ENCODE results near the gene GABRP.
A peak's percentile ranks its signal among the peaks of the same experiment; 100 is the strongest.
"Not testable (repeated sequence)": the region's sequence is repeated elsewhere in the genome, so short reads cannot be mapped to it uniquely, and the experiment has no call there.

Gene GABRP

DNA sequence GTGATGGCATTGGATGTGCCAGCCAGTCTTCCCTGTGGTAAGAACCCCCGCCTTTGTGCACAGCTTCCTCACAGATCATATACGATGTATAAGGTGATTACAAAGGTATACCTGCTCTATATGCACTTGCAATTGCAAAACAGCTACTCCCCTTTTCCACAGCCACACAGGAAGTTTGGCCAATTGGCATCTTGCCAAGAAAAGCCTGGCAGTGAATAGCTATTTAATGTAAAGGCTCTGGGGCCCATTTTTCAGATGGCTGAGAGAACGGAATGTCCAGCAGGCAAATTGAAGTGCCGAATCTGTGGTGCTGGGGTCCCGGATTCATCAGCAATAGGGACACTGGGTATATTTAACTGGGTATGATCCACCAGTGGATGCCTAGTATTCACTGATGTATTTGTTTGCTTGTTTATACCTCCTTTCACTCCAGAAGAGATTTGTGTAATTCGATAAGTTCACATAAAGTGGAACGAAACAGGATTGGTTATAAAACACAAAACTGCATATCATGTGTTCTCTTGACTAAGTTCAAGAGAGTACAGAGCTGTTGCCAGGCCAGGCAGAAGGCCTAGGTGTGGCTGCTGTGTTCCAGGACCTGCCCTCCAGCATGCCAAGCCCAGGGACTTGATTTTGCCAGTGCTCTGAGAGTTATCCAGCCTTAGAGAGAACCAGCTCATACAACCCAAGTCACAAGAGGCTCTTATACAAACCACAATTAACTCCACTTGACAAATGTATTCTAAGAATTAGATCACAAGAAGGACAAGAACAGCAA is 27.7 kb upstream of the GABRP start:
- DNase-seq (ENCODE audit: low spot score), result no peak

DNA sequence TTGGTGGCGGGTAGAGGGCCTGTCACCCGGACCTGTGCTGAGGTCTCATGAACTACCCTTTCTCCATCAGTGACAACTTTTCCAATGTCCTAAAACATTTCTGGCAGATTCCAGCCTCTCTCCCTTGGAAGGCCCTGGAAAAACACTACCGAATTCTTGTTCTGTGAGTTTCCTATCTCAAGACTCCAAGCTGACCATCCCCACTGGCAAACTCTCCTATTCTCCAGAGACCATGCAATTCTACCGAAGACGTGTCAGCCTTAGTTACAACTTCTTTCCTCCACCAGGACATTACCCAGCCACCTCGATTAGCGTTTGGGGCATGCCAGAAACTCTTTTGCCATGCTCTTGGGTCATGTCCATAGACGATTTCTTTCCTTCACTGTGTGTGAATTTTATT is 26.8 kb upstream of the GABRP start:
- DNase-seq (ENCODE audit: low spot score), result no peak

DNA sequence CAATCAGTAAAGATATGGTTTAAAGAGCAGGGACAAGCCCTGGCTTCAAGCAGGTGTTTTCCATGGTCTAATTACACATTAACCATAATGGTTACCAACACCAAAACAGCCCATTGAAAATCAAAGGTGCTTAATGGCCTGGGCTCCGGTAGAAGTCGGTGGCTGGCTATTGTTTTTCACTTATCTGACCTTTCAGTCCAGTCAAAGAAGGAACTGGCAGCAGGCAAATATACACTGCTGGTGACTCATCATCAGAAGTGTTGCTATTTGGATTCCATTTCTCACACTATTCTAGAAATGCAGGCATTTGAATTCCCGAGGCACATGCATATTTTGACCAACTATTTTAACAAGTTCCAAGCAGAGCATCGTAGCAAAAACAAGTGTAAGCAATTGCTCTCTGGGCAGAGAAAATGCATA is 26.3 kb upstream of the GABRP start:
- no peak for DNase-seq (ENCODE audit: low spot score)

DNA sequence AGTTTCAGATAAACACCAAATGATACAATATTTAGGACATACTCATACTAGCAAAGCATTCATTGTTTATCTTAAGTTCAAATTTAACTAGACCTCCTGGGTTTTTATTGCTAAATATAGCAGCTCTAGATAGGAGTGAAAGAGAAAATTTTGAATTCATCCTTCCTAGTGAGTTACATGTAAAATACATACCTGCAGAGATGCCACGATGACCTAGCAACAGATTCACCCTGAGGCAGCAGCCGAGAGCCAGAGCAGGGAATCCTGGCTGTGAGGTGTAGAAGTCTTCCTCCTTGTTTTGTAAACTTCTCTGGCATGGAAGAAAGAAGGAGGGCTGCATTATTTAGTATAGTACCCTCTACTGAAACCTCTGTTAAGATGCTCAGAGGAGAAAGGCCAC is 25.9 kb upstream of the GABRP start:
- DNase-seq (ENCODE audit: low spot score), result no peak

DNA sequence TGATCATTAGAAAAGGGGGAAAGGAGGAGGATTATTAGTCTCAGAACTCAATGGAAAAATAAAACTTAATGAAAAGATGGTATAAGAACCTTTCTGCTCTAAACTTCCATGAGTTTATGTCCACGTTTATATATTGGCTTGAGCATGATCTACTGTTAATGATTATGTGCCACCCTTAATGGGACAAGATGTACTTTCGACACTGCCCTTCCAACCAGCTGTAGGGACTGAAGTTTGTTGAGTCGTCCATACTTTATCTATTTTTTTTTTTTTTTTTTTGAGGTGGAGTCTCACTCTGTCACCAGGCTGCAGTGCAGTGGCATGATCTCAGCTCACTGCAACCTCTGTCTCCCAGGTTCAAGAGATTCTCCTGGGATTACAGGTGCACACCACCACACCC is 25.0 kb upstream of the GABRP start:
- DNase-seq (ENCODE audit: low spot score), result no peak

DNA sequence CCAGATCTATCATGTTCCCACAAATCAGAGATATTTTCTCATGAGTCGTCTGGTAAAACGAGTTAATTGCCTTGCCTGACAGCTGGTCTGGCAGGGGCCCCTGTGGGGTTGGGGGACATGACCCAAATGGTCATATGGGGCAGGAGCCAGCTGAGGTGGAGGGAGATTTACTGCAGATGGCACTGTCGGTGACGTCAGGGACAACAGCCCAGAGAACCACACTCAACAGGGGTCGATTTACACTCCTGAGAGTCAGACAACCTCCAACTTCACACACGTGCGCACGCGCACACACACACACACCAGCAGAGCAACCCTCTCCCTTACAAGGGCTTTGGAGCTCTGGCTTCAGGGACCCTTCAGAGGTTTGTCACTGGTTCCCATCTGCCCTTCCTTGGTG is 23.4 kb upstream of the GABRP start:
- no peak for DNase-seq (ENCODE audit: low spot score)

DNA sequence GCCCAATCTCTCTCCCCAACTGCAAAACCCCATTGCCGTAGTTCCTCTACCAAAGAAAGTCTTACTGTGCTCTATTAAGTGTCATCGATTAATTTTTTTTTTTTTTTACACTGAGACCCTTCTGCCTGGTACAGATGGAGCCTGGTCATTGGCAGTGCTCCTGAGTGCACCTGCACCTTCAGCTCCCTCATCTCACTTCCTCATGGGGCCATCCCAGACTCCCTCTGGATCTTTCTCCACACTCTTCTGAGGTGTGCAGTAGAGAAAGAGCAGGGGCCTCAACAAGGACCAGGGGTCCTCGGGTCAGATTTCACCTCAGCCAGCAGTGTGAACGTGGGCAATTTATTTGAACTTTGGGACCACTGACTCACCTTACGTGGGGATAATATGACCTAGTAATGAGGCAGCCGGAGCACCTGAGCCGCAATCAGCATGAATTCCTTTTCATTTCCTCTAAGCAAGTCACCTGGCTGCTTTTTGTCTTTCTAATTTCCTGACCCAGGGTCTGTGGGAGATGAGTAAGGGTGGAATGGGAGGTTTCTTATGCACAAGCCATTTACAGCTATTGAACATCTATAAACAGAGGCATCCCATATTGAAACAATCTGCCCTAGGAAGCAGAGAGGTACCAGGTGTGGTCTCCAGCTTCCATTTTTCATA is 22.3 kb upstream of the GABRP start:
- DNase-seq (ENCODE audit: low spot score), result no peak

DNA sequence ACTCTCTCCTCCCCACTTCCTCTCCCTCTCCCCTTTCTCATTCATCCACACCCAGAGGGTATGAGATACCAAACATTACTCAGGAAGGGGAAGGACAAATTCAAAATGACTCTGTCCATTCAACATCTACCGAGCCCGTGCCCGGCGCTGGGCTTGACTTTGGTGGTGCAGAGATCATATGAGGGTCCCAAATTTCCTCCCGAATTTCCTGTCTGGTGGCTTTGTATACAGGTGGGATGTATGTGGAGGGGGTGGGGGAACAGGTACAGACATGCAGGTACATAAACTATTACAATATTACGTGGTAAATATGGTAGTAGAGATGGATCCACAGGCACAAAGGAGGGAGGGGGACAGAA is 21.8 kb upstream of the GABRP start:
- DNase-seq (ENCODE audit: low spot score), result no peak

DNA sequence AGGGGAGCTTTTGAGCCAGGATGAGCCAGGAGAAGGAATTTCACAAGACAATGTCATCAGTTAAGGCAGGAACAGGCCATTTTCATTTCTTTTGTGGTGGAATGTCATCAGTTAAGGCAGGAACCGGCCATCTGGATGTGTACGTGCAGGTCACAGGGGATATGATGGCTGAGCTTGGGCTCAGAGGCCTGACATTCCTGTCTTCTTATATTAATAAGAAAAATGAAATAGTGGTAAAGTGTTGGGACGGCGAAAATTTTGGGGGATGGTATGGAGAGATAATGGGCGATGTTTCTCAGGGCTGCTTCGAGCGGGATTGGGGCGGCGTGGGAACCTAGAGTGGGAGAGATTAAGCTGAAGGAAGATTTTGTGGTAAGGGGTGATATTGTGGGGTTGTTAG is 21.2 kb upstream of the GABRP start:
- not testable (repeated sequence) for DNase-seq (ENCODE audit: low spot score)

DNA sequence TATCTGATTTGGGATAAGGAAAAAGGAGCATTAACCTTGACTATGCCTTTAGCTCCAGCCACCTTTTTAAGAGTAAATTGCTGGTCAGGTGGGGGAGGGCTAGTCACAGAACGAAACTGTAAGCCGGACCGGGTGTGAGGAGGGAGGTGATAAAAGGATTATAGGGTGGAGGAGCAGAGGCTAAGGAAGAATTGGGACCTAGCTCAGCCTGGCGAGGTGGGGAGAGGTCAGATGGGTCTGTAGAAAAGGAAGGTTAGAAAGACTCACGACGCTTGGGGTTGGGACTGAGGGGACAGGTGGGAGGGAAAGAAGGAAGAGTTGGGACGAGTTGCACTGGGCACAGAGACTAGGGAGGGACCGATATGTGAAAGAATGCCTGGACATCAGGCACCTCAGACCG is 17.7 kb upstream of the GABRP start:
- not testable (repeated sequence) for DNase-seq (ENCODE audit: low spot score)

DNA sequence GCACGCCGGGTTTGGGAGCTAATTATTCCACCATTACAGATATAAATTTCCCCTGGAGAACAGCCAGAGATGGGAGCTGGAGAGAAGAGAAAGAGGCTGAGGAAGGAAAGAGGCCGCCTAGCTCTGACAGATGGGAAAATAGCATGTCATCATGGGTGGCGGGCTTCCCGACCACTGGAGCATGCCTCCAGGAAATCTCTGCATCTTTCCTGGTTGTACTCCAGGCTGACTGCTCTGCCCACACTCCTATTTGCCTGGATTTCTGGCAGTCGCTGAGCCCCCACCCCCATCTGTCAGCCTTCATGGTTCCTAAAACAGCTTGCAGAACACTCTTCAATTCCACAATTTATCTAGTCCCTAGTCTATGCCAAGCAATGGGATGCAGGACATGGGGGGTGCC is 14.3 kb upstream of the GABRP start:
- DNase-seq (ENCODE audit: low spot score), result no peak

DNA sequence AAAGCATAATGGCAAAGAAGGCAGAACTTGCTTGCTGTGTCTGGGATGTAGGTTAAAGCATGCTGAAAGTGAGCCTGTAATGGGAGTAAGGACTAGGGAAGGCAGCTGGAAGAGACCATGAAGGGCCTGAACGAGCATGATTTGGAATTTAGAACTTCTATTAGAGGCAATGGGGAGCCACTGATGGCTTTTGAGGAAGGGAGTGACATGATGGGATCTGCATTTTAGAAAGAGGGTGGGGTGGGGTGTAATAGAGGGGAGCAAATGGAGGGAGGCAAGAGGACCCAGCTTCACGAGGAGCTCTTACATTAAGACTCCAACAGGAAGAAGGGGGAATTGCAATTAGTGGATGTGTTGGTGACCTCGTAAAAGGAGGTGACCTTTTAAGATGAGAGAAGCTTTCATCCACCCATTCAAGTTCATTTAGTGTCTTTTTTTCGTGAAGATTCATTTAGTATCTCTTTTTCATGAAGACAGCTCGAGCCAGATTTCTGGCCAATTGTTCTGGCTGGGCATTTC is 13.6 kb upstream of the GABRP start:
- DNase-seq (ENCODE audit: low spot score), result no peak

DNA sequence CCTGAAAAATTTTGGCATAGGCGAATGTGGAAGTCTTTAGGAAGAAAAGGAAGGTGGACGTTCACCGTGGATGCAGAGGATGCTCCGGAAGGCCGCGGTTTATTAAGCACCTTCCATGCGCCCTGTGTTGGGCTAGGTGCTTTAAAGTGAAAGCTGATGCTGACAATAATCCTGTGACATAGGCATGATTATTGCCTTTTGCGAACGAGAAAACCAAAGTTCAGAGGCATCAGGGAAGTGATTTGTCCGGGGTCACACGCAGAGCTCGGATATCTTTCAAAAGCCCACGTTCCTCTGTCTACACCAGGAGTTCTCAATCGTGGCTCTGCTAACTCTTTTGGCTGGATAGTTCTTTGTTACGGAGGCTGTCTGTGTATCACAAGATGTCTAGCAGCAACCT is 12.0 kb upstream of the GABRP start:
- no peak for DNase-seq (ENCODE audit: low spot score)

DNA sequence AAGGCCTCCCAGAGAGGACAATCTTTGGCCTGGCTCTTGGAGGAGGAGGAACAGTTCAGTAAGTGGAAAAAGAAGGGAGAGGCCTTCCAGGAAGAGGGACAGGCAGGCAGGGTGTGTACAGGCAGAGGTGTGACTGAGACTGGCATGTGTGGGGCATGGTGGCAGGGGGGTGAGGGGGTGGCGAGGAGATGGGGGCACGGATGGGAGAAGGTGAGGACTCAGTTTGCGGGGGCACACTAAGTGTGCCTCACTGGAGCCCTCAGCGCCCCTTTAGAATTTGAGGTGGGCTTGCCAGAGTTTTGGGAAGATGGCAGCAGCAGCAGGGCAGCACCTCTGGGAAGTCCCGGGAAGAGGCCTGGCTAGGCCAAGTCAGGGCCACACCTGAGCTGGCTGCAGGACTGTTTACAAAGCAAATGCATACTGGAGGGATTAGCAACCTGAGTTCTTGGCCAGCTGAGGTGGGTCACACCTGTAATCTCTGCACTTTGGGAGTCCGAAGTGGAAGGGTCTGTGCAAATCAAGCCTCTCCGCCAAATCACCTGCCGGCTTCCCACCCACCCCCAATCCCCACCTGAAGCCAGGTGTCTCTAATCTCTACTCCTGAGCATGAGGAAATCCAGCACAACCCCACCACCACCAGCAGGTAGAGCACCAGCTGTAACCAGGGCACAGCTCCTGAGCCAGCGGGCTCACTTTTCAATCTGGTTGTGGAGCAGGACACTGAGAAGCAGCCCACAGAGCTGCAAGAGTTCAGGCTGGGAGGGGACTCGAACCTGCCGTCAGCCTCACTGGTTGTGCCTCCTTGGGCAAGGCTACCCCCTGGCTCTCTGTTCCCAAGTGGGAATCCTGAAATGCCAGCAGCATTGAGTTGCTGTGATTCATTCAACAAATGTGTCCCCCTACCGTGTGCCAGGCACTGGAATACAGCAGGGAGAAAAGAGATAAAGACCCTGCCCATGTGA is 10.2 kb upstream of the GABRP start:
- no peak for DNase-seq (ENCODE audit: low spot score)

DNA sequence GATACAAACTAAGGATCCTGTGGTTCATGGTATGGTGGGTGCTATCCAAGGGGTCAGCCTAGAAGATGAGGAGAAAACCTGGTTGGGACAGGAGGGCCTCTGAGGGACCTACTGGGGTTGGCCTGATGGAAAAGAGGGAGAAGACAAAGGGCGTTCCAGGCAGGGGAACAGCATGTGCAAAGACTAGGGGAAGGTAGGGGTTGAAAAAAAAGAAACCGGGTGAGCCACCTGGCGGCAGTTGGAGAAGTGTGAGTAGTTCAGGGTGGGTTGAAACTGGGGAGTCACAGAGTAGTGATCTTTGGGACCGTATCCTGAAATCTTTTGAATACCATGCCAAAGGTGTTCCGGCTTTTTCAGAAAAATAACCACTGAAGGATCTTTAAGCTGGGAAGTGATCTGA is 8.7 kb upstream of the GABRP start:
- DNase-seq (ENCODE audit: low spot score), result no peak

DNA sequence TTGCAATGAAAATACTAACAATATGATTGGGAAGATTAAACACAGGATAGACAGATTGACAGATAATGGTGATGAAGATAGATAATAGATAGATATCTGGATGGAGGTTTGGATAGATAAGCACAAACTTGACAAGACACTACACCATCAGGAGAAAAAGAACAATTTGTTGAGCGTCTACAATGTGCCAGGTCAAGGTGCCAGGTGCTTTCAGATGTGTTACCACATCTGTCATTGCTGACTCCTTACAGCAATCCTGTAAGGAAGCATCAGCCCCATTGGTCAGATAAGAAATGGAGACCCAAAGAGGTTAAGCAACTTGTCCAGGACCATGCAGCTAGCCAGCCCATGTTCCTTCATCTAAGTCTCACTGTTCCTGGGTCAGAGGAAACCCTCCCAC is 1.6 kb upstream of the GABRP start:
- DNase-seq (ENCODE audit: low spot score), result no peak

DNA sequence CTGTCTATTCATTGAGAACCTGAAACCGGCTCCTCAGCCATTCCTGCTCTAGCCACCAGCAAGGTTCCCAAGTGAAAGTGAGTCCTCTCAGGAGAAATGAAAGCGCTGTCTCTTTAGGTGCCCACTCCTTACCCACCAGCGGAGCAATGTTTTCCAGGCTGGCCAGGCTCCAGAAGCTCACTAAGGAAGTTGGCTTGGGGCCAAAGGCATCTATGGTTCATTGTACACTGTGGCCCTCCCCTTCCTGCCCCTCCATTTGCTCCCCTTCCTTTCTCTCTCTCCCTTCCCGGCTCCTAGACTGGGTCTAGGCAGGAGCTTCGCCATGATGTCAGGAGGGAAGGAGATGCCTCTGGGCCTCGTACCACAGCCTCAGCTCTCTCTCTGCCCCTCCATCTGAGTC is 1.1 kb upstream of the GABRP start:
- DNase-seq (ENCODE audit: low spot score), result no peak

DNA sequence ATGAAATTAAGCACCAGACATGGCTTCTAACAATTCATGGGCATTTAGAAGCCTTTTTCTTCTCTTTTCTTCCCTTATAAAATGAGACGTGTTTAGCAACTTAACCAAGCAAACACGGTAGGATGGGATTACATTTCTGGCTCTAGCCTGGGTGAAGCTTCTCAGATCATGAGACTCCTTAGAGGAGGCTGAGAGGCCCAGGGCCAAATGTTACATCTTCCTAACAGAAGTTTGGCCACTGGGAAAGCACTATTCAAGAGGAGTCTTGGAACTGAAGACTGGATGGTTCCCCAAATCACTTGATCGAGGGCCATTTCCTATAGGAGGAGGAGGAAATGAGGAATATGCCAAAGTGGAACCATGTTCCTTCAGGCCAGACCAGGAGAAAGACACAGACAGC is 1.9 kb downstream of the GABRP start:
- no peak for DNase-seq (ENCODE audit: low spot score)

DNA sequence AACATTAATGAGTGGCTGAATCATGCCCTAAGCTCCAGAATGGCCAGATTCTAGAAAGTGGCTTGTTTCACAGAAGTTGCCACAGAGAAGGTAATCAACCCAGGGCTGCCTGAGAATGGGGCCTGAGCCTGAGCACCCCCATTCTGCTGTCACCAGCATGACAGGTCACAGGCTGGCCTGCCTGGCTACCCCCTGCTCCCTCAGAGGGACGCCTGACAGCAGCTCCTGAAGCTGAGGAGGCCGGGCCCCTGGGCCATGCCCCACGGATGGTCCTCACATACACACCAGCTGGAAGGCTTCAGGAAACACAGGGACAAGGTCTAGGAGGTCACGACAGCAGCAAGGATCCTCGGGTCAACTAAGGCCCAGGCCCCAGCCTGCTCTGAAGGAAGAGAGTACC is 3.7 kb downstream of the GABRP start:
- DNase-seq (ENCODE audit: low spot score), result no peak

DNA sequence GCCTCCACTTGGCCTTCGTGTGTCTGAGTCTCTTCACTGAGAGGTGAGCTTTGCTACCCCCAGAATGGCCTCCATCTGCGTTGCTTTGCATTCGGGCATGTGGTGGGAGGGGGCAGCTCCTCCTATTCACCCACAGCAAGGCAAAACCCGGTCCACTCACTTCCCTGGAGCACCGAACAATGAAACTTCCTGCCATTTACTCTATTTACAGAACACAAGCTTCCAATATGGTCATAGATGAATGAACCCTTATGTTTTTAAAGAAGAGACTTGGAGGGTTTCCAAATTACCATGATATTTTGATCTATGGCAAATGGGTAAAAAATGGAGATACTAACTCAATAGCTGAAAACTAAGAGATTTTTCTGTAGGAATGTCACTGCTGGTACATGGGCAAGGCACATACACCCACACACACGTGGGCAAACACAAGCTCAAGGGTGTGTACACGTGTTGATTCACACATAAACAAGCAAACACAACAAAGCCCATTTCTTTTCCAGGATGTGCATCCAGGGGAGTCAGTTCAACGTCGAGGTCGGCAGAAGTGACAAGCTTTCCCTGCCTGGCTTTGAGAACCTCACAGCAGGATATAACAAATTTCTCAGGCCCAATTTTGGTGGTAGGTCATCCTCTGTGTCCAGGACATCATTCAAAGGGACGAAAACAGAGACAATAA is 5.2 kb downstream of the GABRP start:
- DNase-seq (ENCODE audit: low spot score), result no peak

DNA sequence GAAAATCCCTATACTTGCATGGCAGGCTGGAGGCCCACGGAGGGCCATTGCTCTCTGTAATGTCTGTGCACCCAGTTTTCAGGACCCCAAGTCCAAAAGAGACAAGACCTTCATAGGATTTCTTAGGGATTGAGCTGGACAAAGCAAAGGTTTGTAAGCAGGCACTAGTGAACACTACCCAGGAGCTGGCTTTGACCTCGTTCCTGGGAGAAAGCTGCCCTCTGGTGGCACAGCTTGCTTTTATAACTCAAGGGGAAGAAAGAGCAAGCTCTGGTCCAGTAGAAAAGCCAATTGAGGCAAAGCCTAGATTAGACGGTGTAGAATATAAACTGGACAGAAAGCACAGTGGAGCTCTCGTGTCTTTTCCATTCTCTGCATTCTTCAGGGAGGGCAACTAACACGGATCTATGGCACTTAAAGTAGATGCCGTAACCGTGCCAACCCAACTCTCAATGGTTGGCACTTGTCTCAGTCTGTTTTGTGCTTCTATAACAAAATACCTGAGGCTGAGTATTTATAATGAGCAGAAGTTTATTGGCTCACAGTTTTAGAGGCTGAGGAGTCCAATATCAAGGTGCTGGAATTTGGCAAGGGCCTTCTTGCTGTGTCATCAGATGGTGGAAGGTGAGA is 7.9 kb downstream of the GABRP start:
- peak; percentile 14 for DNase-seq (ENCODE audit: low spot score)

DNA sequence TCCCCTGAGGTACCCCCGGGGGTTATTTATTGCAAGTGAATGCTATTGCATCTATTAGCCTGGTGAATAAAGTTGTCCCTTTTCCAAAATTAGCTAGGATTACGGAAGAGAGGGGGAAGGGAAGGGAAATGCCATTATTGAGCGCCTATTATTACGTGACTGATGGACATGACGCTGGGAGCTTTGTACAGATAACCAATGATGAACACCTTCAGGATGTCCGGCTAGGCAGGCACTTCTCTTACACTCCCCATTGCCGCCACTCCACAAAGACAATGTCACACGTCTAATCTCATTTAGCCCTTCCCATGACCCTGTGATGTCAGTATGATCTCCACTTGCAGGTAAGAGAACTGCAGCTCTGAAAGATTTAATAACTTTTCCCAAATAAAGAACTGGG is 9.4 kb downstream of the GABRP start:
- no peak for DNase-seq (ENCODE audit: low spot score)

Measured in AG08396 (cell line).